ENCODE measurements around the gene SPEN.

DNA sequence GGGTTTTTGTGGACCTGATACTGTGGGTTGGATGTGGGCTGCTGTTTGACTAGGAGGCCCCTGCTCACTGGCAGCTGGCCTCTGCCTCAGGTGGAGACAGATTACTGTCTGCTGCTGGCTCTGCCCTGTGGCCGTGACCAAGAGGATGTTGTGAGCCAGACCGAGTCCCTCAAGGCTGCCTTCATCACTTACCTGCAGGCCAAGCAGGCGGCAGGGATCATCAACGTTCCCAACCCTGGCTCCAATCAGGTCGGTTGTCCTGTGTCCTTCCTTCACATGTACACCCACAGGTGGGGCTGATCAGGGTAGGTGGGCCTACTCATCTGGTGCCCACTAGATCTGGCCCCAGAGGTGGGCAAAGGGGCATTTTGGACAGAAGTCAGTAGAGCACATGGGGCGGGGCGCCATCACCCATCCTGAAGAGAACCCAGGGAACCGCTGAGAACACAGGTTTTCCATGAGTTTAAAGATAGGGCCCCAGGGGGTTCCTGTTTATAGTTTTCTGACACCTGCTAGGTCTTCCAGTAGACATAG is 91.2 kb downstream of the SPEN start:
- TF ChIP-seq FOXP2 (optimal IDR thresholded peaks at IDR 0.05; ENCODE audit: borderline replicate concordance, extremely low read depth, extremely low read length, insufficient read depth) (no peak), SIN3A (IDR thresholded peaks at IDR 0.05; ENCODE audit: borderline replicate concordance, insufficient read depth, low read length) (no peak), POLR2AphosphoS5 (IDR thresholded peaks at IDR 0.05; ENCODE audit: low read depth, low read length) (no peak)
- TF ChIP-seq, protein P1, sequence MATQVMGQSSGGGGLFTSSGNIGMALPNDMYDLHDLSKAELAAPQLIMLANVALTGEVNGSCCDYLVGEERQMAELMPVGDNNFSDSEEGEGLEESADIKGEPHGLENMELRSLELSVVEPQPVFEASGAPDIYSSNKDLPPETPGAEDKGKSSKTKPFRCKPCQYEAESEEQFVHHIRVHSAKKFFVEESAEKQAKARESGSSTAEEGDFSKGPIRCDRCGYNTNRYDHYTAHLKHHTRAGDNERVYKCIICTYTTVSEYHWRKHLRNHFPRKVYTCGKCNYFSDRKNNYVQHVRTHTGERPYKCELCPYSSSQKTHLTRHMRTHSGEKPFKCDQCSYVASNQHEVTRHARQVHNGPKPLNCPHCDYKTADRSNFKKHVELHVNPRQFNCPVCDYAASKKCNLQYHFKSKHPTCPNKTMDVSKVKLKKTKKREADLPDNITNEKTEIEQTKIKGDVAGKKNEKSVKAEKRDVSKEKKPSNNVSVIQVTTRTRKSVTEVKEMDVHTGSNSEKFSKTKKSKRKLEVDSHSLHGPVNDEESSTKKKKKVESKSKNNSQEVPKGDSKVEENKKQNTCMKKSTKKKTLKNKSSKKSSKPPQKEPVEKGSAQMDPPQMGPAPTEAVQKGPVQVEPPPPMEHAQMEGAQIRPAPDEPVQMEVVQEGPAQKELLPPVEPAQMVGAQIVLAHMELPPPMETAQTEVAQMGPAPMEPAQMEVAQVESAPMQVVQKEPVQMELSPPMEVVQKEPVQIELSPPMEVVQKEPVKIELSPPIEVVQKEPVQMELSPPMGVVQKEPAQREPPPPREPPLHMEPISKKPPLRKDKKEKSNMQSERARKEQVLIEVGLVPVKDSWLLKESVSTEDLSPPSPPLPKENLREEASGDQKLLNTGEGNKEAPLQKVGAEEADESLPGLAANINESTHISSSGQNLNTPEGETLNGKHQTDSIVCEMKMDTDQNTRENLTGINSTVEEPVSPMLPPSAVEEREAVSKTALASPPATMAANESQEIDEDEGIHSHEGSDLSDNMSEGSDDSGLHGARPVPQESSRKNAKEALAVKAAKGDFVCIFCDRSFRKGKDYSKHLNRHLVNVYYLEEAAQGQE (IDR thresholded peaks at IDR 0.05; ENCODE audit: insufficient read depth in 1 of 2, low read depth in 2 of 2, low read length in 2 of 2): no peak

Data from PFSK-1 (cell line).